BLaER1 (cell line): ENCODE results near the gene SUGP2.
"Not testable (repeated sequence)": the region's sequence is repeated elsewhere in the genome, so short reads cannot be mapped to it uniquely, and the experiment has no call there.

Source experiments
- H3K27ac ChIP-seq: shearing (Covaris generic); formaldehyde crosslinking; 2 replicates; pipeline ENCODE4 v1.8.1; 2022
- H3K27me3 ChIP-seq: shearing (Covaris generic); formaldehyde crosslinking; 2 replicates; pipeline ENCODE4 v1.8.1; 2022
- H3K36me3 ChIP-seq: shearing (Covaris generic); formaldehyde crosslinking; 2 replicates; pipeline ENCODE4 v1.8.1; 2022
- H3K4me1 ChIP-seq: shearing (Covaris generic); formaldehyde crosslinking; 2 replicates; pipeline ENCODE4 v1.8.1; 2022
- H3K4me2 ChIP-seq: shearing (Covaris generic); formaldehyde crosslinking; 2 replicates; pipeline ENCODE4 v1.8.1; 2022
- H3K4me3 ChIP-seq: shearing (Covaris generic); formaldehyde crosslinking; 2 replicates; pipeline ENCODE4 v1.8.1; 2022
- H3K9ac ChIP-seq: shearing (Covaris generic); formaldehyde crosslinking; 2 replicates; pipeline ENCODE4 v1.8.1; 2022
- H3K9me3 ChIP-seq: shearing (Covaris generic); formaldehyde crosslinking; 2 replicates; pipeline ENCODE4 v1.8.1; 2022
- H4K20me1 ChIP-seq: shearing (Covaris generic); formaldehyde crosslinking; 2 replicates; pipeline ENCODE4 v1.8.1; 2022
- Cebpa-rat ChIP-seq: shearing (Covaris generic); IDR thresholded peaks from 2 replicates; pipeline ENCODE4 v1.8.1; 2022

Gene SUGP2

GRCh38 chr19:18966307-18966706 lies 67.0 kb downstream of the SUGP2 start:
- Histone ChIP-seq H3K4me1 (peaks cover 25% of the 10 kb centered on the region), H4K20me1 (no peaks in the 10 kb centered on the region), H3K9ac (no peak overlapping the region), H3K9me3 (no peaks in the 10 kb centered on the region), H3K27me3 (no peaks in the 10 kb centered on the region), H3K27ac (no peak overlapping the region), H3K4me3 (no peak overlapping the region), H3K36me3 (no peaks in the 10 kb centered on the region), H3K4me2 (no peak overlapping the region)
- no peak for TF ChIP-seq Cebpa-rat

GRCh38 chr19:18964121-18964520 lies 69.2 kb downstream of the SUGP2 start:
- H3K9me3 ChIP-seq: no peaks in the 10 kb centered on the region
- H3K27ac ChIP-seq: no peak overlapping the region
- H3K36me3 ChIP-seq: no peaks in the 10 kb centered on the region
- H3K4me3 ChIP-seq: no peak overlapping the region
- TF ChIP-seq Cebpa-rat: no peak
- H4K20me1 ChIP-seq: no peaks in the 10 kb centered on the region
- H3K27me3 ChIP-seq: no peaks in the 10 kb centered on the region
- H3K4me2 ChIP-seq: no peak overlapping the region
- H3K4me1 ChIP-seq: peaks cover 25% of the 10 kb centered on the region
- H3K9ac ChIP-seq: no peak overlapping the region

- TF ChIP-seq Cebpa-rat: no peak
- H3K9ac ChIP-seq: no peak overlapping the region
- H3K27me3 ChIP-seq: no peaks in the 10 kb centered on the region
- H3K4me1 ChIP-seq: peaks cover 10% of the 10 kb centered on the region
- peak overlapping the region; percentile 22; the same call in 1 of the 2 replicates for H3K4me2 ChIP-seq
- H3K9me3 ChIP-seq: no peaks in the 10 kb centered on the region
- H3K27ac ChIP-seq: no peak overlapping the region
- no peak overlapping the region for H3K4me3 ChIP-seq
- no peaks in the 10 kb centered on the region for H3K36me3 ChIP-seq
- no peaks in the 10 kb centered on the region for H4K20me1 ChIP-seq
Observed at GRCh38 chr19:18961767-18962620, 71.3 kb downstream of the SUGP2 start.

- H3K36me3 ChIP-seq: no peaks in the 10 kb centered on the region
- no peak overlapping the region for H3K4me3 ChIP-seq
- H4K20me1 ChIP-seq: no peaks in the 10 kb centered on the region
- peaks cover 5% of the 10 kb centered on the region; the same call in 1 of the 2 replicates for H3K4me1 ChIP-seq
- TF ChIP-seq Cebpa-rat: no peak
- H3K9me3 ChIP-seq: no peaks in the 10 kb centered on the region
- no peak overlapping the region for H3K4me2 ChIP-seq
- no peaks in the 10 kb centered on the region for H3K27me3 ChIP-seq
- H3K9ac ChIP-seq: no peak overlapping the region
- H3K27ac ChIP-seq: no peak overlapping the region
Observed at GRCh38 chr19:18960370-18960769, 72.9 kb downstream of the SUGP2 start.

- Histone ChIP-seq H3K4me2 (no peak overlapping the region), H4K20me1 (no peaks in the 10 kb centered on the region), H3K4me1 (no peaks in the 10 kb centered on the region), H3K36me3 (no peaks in the 10 kb centered on the region), H3K27me3 (no peaks in the 10 kb centered on the region), H3K9ac (no peak overlapping the region), H3K9me3 (no peaks in the 10 kb centered on the region), H3K27ac (no peak overlapping the region), H3K4me3 (no peak overlapping the region)
- no peak for TF ChIP-seq Cebpa-rat
Observed at GRCh38 chr19:18955042-18955441, 78.3 kb downstream of the SUGP2 start.

- no peaks in the 10 kb centered on the region for H4K20me1 ChIP-seq
- no peak overlapping the region for H3K4me2 ChIP-seq
- TF ChIP-seq Cebpa-rat: no peak
- no peaks in the 10 kb centered on the region for H3K36me3 ChIP-seq
- H3K4me3 ChIP-seq: no peak overlapping the region
- H3K27ac ChIP-seq: no peak overlapping the region
- H3K27me3 ChIP-seq: no peaks in the 10 kb centered on the region
- H3K4me1 ChIP-seq: no peaks in the 10 kb centered on the region
- no peaks in the 10 kb centered on the region for H3K9me3 ChIP-seq
- no peak overlapping the region for H3K9ac ChIP-seq
Observed at GRCh38 chr19:18954094-18954493, 79.2 kb downstream of the SUGP2 start.

GRCh38 chr19:18952364-18953003 lies 80.8 kb downstream of the SUGP2 start:
- H3K27ac ChIP-seq, H4K20me1 ChIP-seq, H3K4me1 ChIP-seq, H3K36me3 ChIP-seq, H3K4me3 ChIP-seq, H3K9ac ChIP-seq, H3K4me2 ChIP-seq, H3K27me3 ChIP-seq, H3K9me3 ChIP-seq: not testable (repeated sequence)

GRCh38 chr19:18951721-18952281 lies 81.5 kb downstream of the SUGP2 start:
- Histone ChIP-seq H3K9me3 (no peaks in the 10 kb centered on the region), H3K27me3 (no peaks in the 10 kb centered on the region), H4K20me1 (no peaks in the 10 kb centered on the region), H3K4me2 (no peak overlapping the region), H3K4me1 (0 out of 2 replicates have a peak, but pooled peaks cover 4% of the 10 kb centered on the region), H3K9ac (no peak overlapping the region), H3K27ac (no peak overlapping the region), H3K36me3 (no peaks in the 10 kb centered on the region), H3K4me3 (no peak overlapping the region)
- no peak for TF ChIP-seq Cebpa-rat

GRCh38 chr19:18949858-18950257 lies 83.5 kb downstream of the SUGP2 start:
- 0 out of 2 replicates have a peak, but pooled peaks cover 6% of the 10 kb centered on the region for H3K4me1 ChIP-seq
- no peaks in the 10 kb centered on the region for H3K36me3 ChIP-seq
- no peak for TF ChIP-seq Cebpa-rat
- H4K20me1 ChIP-seq: no peaks in the 10 kb centered on the region
- H3K4me3 ChIP-seq: no peak overlapping the region
- H3K27ac ChIP-seq: no peak overlapping the region
- no peaks in the 10 kb centered on the region for H3K9me3 ChIP-seq
- H3K27me3 ChIP-seq: no peaks in the 10 kb centered on the region
- no peak overlapping the region for H3K9ac ChIP-seq
- H3K4me2 ChIP-seq: no peak overlapping the region

- Histone ChIP-seq H3K4me1 (0 out of 2 replicates have a peak, but pooled peaks cover 6% of the 10 kb centered on the region), H3K27ac (no peak overlapping the region), H3K9ac (no peak overlapping the region), H3K4me3 (no peak overlapping the region), H3K9me3 (no peaks in the 10 kb centered on the region), H4K20me1 (no peaks in the 10 kb centered on the region), H3K36me3 (no peaks in the 10 kb centered on the region), H3K27me3 (no peaks in the 10 kb centered on the region), H3K4me2 (no peak overlapping the region)
- TF ChIP-seq Cebpa-rat: no peak
Observed at GRCh38 chr19:18948976-18949356, 84.4 kb downstream of the SUGP2 start.
